Activated CD8-positive, alpha-beta T cell treated with anti-CD3 and anti-CD28 coated beads for 36 hours (primary cell): ENCODE results near the gene CACTIN. TPM values are rescaled to one million over a fixed set of nuclear protein-coding genes. Genes with fewer than 3 reads are reported as not detected.

Experiments
- ATAC-seq: fragments of 200-7000 bp; cut with Tn5 transposase; one replicate; pipeline ENCODE4 v1.10.0; 2021; ENCODE audit warnings: mild to moderate bottlenecking, moderate library complexity
- CTCF ChIA-PET: fragments of 350-600 bp; sonication (Branson Sonifier 250); formaldehyde crosslinking; loops from one replicate; lab custom pipeline; 2021; ENCODE audit warnings: antibody characterized with exemption; lab: Charles Lee
- POLR2A ChIA-PET: fragments of 350-600 bp; sonication (Branson Sonifier 250); formaldehyde crosslinking; loops from one replicate; lab custom pipeline; 2021; ENCODE audit warnings: antibody characterized with exemption; lab: Charles Lee
- DNase-seq: peaks from one replicate; pipeline ENCODE4 v3.0.0-alpha.2; 2020
- H3K27ac Mint-ChIP-seq: one replicate; pipeline ENCODE4 v1.8.0; 2021; ENCODE audit warnings: mild to moderate bottlenecking, mixed read lengths
- H3K27me3 Mint-ChIP-seq: one replicate; pipeline ENCODE4 v1.8.0; 2021; ENCODE audit warnings: mixed read lengths
- H3K36me3 Mint-ChIP-seq: one replicate; pipeline ENCODE4 v1.8.0; 2021; ENCODE audit warnings: low read depth, mixed read lengths
- H3K4me1 Mint-ChIP-seq: one replicate; pipeline ENCODE4 v1.8.0; 2021; ENCODE audit warnings: low read depth, mixed read lengths
- H3K4me3 Mint-ChIP-seq: one replicate; pipeline ENCODE4 v1.8.0; 2021; ENCODE audit warnings: mild to moderate bottlenecking, moderate library complexity, mixed read lengths
- H3K9me3 Mint-ChIP-seq: one replicate; pipeline ENCODE4 v1.8.0; 2021; ENCODE audit warnings: mixed read lengths
- intact Hi-C: fragments of 100-400 bp; cut with micrococcal nuclease; formaldehyde crosslinking; loops from one replicate; pipeline ENCODE4 v1.10.0; 2022
- total RNA-seq, 2 experiments: library from RNA; stranded (reverse); gene quantifications; one replicate each; pipeline ENCODE4 v1.2.3, GENCODE V29; 2021
- TF ChIP-seq, protein P1 (sequence below): fragments of 200-600 bp; IDR thresholded peaks from one replicate; pipeline ENCODE4 v1.8.0; 2022; ENCODE audit warnings: antibody characterized with exemption, mild to moderate bottlenecking

CACTIN gene
- total RNA-seq, 2 experiments from 2014 or later: 25.9 to 28.5 TPM

DNA sequence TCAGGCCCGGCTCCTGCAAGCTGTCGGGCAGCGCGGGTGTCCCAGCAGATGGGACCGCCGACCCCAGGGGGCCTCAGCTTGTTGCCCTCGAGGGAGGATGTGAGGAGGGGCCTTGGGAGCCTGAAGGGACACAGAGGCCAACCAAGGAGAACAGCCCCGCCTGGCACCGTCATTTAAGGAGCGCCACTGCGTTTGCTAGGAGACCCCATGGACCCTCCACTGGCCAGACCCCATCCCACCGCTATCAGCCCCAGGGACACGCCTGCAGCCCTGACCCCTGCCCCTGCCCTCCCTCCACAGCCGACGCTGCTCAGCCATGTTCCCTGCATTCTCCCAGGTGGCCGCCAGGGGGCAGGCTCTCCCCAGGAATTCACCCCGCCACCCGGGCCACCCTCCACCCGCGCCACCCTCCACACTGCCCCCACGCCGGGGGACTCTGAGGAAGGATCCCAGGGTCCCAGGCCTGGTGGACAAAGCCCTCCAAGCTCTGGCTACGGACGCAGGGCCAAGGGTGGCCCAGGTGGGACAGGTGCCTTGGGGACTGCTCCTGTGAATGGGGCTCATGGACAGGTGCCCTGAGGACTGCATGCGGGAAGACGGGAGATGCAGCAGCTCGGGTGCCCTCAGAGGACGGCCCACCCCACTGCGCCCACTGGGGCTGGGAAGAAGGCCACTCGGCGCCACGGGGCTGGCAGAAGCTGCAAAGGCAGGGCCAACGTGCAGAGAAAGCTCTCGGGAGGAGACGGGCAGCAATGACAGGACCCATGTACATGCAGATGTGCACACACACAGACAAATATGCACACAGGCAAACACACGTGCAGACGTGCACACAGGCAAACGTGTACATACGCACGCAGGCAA, 39.3 kb upstream of the CACTIN start:
- no peak overlapping the region for H3K4me3 Mint-ChIP-seq
- H3K4me1 Mint-ChIP-seq: peaks cover 25% of the 10 kb centered on the region
- H3K27ac Mint-ChIP-seq: no peak overlapping the region
- POLR2A ChIA-PET: interaction anchor here (0.8 to 1.6 kb wide), 3 partner anchors 34 to 48 kb away, joined by 3 to 4 read pairs (median 3); partner anchors contain the start of genes CACTIN and PIP5K1C
- peaks cover 17% of the 10 kb centered on the region for H3K36me3 Mint-ChIP-seq
- intact Hi-C loops: loop anchor here (2.0 kb wide), 1 partner anchor 39 kb away; no protein-coding TSS in a partner anchor
- CTCF ChIA-PET: interaction anchor here (0.6 to 3.3 kb wide), 14 partner anchors 8 to 58 kb away, joined by 3 to 32 read pairs (median 4); partner anchors contain the start of gene PIP5K1C
- DNase-seq (peak; percentile 80), ATAC-seq (peak; percentile 87)
- no peaks in the 10 kb centered on the region for H3K9me3 Mint-ChIP-seq
- H3K27me3 Mint-ChIP-seq: no peaks in the 10 kb centered on the region
- TF ChIP-seq, protein P1, sequence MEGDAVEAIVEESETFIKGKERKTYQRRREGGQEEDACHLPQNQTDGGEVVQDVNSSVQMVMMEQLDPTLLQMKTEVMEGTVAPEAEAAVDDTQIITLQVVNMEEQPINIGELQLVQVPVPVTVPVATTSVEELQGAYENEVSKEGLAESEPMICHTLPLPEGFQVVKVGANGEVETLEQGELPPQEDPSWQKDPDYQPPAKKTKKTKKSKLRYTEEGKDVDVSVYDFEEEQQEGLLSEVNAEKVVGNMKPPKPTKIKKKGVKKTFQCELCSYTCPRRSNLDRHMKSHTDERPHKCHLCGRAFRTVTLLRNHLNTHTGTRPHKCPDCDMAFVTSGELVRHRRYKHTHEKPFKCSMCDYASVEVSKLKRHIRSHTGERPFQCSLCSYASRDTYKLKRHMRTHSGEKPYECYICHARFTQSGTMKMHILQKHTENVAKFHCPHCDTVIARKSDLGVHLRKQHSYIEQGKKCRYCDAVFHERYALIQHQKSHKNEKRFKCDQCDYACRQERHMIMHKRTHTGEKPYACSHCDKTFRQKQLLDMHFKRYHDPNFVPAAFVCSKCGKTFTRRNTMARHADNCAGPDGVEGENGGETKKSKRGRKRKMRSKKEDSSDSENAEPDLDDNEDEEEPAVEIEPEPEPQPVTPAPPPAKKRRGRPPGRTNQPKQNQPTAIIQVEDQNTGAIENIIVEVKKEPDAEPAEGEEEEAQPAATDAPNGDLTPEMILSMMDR: peak; percentile 87

DNA sequence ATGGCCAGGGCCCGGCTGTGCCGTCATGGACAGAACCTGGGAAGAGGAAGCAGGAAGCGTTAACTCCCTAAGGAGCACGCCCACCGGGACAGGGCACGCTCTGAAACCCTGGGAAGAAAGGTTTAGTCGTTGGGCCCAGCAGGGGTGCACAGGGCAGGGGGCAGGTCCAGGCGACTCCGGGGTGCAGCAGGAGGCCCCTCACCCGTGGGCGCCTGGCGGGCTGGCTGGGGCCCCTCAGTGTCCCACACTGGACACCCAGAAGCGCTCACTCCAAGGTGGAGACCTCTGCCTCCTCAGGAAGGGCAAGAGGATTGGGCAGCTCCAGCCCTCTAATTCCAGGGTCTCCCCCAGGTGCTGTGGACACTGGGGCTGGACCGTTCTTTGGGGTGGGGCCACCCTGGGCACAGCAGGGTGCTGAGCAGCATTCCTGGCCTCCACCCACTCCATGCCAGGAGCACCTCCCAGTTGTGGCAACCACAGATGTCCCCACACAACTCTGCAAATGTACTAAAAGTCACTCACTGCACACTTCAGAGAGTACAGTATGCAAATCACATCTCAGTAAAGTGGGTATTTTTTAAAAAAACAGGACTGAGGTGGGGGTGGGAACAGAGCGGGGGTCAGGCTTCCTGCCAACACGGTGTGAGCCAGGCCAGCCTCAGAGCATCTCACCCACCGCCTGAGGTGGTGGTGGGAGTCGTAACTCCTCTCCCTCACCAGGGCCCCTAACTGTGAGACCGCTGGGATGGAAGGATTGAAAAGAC, 38.5 kb upstream of the CACTIN start:
- intact Hi-C loops: no loop called here
- Mint-ChIP-seq H3K27ac (no peak overlapping the region), H3K27me3 (no peaks in the 10 kb centered on the region), H3K36me3 (peaks cover 21% of the 10 kb centered on the region), H3K4me3 (no peak overlapping the region), H3K9me3 (no peaks in the 10 kb centered on the region), H3K4me1 (peaks cover 19% of the 10 kb centered on the region)
- DNase-seq: no peak
- ChIA-PET POLR2A (no interaction called here), CTCF (interaction anchor here (0.6 to 2.5 kb wide), 6 partner anchors 8 to 41 kb away, joined by 3 to 18 read pairs (median 4); partner anchors contain the start of gene PIP5K1C)
- ATAC-seq: no peak
- TF ChIP-seq, protein P1: no peak

DNA sequence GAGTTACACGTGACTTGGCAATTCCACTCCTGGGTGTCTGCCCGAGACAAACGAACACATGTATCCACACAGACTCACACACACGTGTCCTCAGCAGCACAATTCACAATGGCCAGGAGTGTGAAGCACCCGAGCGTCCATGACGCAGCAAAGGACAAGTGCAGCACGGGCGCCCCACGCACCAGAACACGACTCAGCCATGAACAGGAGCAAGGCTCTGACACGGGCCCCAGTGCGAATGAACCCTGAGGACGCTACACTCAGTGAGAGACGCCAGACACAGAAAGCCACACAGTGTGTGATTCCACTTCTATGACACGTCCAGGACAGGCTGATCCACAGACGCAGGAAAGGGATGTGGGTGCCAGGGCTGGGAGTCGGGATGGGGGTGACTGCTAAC, 37.2 kb upstream of the CACTIN start:
- Mint-ChIP-seq H3K27ac (no peak overlapping the region), H3K4me3 (no peak overlapping the region), H3K36me3 (peaks cover 21% of the 10 kb centered on the region), H3K9me3 (no peaks in the 10 kb centered on the region), H3K4me1 (peaks cover 12% of the 10 kb centered on the region), H3K27me3 (no peaks in the 10 kb centered on the region)
- CTCF ChIA-PET: no interaction called here
- intact Hi-C loops: no loop called here
- POLR2A ChIA-PET: no interaction called here
- no peak for DNase-seq
- TF ChIP-seq, protein P1: no peak
- no peak for ATAC-seq

DNA sequence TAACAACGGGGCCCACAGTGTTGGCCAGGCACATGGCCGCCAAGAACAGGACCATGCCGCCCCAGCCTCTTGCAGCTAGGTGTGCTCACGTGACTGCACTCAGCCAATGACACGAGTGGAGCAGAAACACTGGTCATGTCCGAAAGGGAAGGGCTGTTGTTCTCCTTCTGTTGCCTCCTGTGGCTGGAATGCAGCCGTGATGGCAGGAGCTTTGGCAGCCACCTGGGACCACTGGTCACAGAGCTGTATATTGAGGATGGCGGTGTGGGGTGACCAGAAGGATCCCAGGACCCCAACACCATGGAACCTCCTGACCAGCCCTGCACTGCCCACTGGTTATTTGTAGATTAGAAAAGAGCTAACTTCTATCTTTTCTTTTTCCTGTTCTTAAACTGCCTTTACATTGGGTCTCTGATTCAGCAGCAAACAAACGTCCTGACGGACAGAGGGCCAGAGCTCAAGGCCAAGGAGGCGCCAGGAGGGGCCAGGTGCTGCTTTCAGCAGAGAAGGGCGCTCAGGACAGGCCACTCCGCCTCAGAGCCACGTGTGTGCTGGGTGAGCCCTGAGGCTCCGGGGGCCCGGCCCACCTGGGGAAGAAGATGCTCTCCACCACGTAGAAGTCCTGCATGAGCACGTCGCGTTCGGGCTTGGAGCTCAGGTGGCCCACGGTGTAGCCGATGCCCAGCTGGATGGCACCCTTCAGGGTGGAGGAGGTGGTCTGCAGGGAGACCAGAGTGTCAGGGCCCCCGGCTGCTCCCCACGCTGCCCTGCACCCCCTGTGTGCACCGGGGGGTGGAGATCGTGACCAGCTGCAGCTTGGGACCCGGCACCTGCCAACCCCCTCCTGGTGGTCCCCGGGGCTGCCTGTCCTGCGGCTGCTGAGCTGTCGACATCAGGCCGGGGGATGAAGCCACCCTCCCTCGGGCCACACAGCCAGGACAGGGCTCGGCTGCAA, 35.0 kb upstream of the CACTIN start:
- intact Hi-C loops: no loop called here
- peaks cover 3% of the 10 kb centered on the region for H3K4me1 Mint-ChIP-seq
- H3K36me3 Mint-ChIP-seq: peaks cover 31% of the 10 kb centered on the region
- POLR2A ChIA-PET: interaction anchor here (0.7 to 1.3 kb wide), 3 partner anchors 9 to 208 kb away, joined by 3 to 4 read pairs (median 3); no protein-coding TSS in a partner anchor
- no peak for DNase-seq
- CTCF ChIA-PET: interaction anchor here (0.7 to 1.3 kb wide), 7 partner anchors 29 to 160 kb away, joined by 3 to 4 read pairs (median 3); partner anchors contain the start of genes GIPC3 and PIP5K1C
- H3K4me3 Mint-ChIP-seq: no peak overlapping the region
- no peak overlapping the region for H3K27ac Mint-ChIP-seq
- no peak for ATAC-seq
- H3K27me3 Mint-ChIP-seq: no peaks in the 10 kb centered on the region
- TF ChIP-seq, protein P1: no peak
- no peaks in the 10 kb centered on the region for H3K9me3 Mint-ChIP-seq
